Cortex of kidney (tissue), 1 donor: Measurements from ENCODE around the gene C12orf42.

ENCODE experiments used
- DNase-seq: peaks from one replicate; lab custom pipeline; 2025; lab: John Stamatoyannopoulos, UW

Gene C12orf42

GRCh38 chr12:103336940-103337339 is 158.8 kb downstream of the C12orf42 start:
- DNase-seq: no peak

DNA sequence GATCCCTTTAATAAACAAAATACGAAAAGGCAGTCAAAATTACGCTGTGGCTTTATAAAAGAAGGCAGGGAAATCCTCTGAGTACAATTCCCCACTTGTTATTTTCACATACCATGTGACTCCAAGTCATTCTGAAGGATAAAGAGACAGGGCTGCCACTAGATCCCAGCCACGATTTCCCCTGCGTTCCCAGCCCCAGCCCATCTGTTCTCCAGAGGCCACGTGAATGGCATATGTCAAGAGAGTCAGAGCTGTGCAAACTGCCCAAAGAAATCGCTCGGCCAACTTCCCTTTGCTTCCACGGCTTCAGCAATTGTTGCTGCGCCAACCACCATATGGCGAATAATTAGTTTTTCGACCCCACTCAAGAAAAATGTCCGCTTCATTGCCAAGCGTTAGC is 161.3 kb downstream of the C12orf42 start:
- DNase-seq: no peak

DNA sequence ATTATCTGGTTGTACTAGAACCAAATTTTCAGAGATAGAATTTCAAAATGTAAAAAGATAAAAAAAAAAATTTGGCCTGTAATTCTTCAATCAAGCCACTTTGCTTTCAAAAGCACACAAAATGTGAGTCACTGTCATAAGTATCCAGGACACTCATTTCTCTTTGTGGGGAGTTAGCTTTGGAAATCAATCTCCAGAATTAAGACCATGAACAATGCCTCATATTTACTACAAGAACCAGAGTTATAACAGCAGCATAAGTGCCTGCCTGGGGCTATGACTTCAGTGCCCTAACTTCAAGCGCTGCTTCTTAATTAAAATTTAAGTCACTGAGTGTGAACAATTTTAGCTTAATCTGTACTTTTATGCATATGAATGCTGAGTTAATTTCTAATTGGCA is 162.1 kb downstream of the C12orf42 start:
- no peak for DNase-seq

DNA sequence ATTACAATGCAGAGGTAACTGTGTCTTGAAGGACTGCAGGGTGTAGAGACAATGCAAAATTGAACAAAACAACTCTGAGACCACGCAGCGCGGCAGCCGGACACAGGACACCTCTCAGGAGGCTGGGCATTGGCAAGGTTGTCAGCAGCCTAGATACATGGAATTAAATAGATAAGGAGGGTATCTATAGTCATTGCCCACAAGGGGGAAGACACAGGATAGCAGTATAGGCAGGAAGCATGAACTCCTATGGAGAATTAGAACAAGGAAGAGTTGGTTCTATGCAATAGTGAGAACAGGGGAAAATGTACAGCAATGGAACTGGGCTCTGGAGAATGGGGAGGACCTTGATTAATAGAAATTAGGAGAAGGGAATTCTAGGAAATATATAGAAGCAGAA is 164.1 kb downstream of the C12orf42 start:
- no peak for DNase-seq

GRCh38 chr12:103330672-103331071 is 165.1 kb downstream of the C12orf42 start:
- DNase-seq: no peak

DNA sequence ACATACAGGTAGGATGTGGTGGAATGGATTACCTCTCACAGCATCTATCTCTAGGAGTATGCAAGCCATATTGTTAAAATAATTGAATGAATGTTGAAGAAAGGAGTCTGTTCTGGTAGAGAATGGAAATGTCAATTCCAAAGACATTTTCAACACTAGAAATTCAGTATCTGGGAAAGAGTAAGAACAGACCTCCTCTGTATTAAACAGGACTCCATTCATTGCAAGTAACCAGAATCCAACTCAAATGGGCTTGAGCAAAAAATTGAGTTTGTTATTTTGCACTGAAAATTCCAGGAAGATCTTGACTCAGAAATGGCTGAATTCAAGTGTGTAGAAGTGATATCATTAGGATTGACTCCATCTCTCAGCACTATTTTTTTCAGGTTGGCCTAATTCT is 168.1 kb downstream of the C12orf42 start:
- DNase-seq: no peak

DNA sequence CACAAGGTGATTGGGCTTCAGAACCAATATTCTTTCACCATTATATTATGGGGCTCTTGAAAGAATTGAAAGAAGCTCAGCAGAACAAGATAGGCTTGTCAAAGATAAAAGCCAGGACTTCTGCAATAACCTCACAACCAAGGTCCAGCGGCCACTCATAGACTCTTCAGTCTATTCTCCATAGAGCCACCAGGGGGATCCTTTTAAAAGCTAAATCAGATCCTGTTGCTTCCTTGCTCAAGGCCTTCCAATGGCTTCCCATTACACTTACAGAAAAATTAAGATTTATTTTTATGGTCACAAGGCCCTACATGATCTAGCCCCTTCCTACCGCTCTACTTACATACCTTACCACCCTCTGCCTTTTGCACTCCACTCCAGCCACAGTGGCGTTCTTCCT is 169.6 kb downstream of the C12orf42 start:
- DNase-seq: no peak

- no peak for DNase-seq
Observed at GRCh38 chr12:103318566-103318965, 177.2 kb downstream of the C12orf42 start.

- no peak for DNase-seq
Observed at GRCh38 chr12:103317220-103317619, 178.5 kb downstream of the C12orf42 start.

DNA sequence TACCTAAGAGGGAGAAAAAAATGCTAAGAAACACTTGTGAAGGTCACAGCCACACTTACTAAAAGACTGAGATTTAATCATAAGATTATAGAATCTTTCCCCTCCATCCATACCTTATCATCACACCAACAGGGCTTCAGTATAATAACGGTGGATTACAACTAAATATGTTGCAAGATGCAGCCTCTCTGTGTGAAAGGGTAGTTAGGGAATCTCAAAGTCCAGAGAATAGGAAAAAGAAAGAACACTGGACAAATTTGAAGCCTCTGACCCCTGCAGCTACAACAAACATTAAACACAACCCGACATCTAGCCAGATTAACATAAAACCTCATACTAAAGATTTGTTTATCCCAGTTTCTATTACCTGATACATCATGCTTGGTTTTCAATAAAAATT is 181.0 kb downstream of the C12orf42 start:
- DNase-seq: no peak

GRCh38 chr12:103313894-103314293 is 181.9 kb downstream of the C12orf42 start:
- no peak for DNase-seq

DNA sequence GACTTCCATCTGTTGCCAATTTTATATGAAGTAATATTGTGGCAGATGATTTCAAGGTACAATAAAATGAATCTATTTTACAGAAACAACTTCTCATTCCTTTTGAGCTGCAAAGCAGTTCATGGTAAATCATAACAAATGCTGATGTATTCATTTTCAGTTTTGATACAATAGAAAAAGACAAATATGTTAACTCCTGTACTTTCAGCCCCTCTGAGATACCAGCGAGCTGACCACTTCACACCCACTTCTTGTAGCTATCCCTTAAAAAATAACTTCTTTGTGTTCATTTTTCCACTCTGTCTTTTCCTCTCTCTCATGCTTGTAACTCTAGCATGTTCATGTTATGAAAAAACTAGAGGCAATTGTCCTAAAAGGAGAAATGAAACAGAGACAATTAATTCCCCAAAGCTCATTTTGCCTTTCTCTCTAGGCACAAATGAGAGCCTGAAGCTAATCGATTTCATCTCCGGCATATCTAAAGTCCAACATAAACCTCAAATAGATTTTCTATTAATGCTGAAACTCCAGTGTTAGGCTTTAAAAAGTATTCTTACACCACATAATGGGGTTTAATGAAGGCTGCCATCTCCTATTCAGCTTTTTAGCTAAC is 182.9 kb downstream of the C12orf42 start:
- no peak for DNase-seq

DNA sequence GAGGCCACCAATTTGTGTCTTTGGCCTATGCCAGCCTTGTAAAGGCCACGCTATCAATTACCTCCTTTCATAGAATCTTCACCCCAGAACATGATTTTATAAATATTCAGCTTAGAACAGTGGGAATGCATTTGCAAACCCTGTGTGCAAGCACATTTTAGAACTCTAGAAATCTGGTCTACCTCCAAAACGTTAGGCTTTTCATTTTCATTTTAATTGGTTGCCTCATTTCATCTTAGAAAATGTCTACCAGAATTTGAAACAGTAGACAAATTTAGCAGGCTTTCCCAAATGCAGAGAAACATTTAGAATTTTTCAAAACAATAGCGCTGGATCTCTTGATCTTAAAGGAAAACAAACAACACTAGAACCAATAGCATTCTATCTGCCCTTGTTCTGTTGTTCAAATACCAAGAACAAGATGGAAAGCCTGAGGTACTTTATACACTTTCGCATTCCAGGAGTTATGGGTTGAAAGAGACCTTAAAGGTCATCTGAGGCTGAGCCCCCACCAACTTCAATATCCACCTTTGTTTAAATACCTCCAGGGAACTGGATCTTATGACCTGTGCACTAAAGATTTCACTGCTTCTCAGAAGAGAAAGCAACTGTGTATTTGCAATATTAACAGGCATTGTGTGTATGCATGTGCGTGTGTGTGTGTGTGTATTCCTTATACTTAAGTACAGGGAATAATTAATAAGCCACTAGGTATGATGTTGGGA is 185.1 kb downstream of the C12orf42 start:
- DNase-seq: no peak

DNA sequence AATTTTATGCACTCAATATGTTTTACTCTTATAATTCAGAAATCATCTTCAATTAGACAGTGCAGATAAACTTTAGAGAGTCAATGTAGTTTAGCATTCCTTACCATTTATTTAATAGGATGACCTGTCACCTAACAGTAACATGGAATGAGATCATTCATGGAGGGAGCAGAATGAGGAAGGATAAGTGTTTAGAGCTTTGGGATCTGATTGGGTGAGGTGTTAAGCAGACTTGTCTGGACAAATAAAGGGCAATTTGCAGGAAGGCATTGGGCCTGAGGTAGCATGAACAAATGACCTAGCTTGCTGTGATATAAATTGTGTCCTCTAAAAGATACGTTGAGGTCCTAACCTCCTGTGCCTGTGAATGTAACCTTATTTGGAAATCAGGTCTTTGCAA is 187.4 kb downstream of the C12orf42 start:
- no peak for DNase-seq

DNA sequence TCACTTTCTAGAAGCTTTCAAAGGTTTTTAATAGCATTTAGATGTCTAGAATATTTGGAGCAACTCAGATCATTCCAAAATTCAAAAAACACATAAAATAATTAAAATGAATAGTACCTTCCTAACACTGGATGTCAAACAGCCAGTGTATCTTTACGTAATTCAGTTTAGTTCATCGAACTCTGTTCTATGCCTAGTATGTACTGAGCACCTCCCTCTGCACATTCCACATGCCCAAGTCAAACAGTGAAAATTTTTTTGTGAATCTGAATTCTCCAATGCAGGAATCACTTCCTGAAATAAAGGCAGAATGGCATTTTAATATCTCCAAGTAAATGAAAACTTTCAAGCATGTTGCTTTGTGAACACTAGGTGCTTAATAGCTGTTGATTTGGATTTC is 192.3 kb downstream of the C12orf42 start:
- DNase-seq: no peak

GRCh38 chr12:103301642-103302591 is 193.9 kb downstream of the C12orf42 start:
- no peak for DNase-seq

GRCh38 chr12:103288016-103288415 is 207.8 kb downstream of the C12orf42 start:
- no peak for DNase-seq

GRCh38 chr12:103282124-103282523 is 213.6 kb downstream of the C12orf42 start:
- DNase-seq: no peak

DNA sequence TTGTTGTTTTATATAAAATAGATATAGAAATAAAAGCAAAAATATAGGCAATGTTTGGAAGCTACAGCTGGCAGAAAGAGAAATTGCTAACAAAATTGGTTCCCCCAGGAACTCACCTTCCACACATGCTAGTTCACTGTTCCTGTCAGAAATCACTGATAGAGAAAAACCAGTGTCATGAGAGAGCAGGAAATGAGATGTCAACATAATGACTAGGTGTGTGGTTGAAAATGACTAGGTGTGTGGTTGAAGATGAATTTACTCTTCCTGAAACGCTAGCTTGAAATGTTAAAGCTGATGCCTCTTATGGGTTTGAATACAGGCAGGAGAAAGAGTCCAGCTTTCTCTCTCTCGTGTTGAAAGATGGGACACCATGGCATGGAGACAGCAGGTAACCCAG is 216.3 kb downstream of the C12orf42 start:
- no peak for DNase-seq

- DNase-seq: no peak
Observed at GRCh38 chr12:103278329-103278728, 217.4 kb downstream of the C12orf42 start.

DNA sequence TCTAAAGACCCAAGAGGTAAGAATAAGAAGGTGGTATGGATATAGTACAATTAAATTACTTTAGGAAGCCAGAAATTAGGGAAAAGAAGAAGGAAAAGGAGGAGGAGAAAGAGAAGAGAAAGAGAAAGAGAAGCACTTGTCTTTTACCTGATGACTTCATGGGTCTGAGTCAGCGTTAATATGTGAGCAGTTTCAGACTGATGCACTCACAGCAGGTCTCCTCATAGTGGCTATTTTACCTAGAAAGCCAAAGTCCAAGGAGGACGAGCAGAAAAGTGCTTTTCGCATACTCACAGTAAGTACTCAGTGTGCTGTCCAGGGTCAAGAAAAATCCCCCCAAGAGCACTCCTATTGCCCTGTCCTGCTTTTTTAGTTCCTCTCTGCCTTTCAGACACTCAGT is 222.1 kb downstream of the C12orf42 start:
- no peak for DNase-seq

DNA sequence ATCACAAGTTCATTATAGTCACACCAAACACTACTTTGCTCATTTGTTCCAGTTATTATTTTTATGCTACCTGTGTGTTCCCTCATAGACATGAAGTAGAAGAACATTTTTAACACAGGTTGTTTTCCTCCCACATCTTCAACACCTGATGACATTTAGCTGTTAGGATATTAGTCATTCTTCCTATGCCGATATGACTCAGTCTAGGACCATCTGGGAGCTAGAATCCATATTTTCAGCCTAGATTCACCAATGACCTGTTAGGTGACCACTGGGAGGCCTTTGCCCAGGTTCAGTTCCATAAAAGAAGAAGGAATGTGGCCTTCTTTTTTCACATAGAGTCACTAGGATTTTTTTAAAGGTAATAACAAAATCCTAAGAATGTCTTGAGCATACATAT is 222.8 kb downstream of the C12orf42 start:
- no peak for DNase-seq

DNA sequence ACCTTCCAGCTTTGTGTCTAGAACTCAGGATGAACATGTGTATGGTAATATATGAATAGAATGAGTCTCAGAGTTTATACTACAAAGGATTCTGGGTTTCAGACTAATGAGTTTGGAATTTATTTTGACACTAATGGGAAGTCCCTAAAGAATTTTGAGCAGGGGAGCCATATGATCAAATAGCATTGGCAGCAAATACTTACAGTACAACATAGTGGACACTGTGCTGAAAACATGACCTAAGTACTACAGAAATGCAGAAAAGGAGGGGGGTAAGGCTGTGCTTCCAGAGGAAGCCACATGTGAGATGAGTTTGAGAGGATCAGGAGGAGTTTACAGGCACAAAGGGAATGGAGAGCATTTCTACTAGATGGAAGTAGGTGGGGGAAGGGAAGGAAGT is 225.8 kb downstream of the C12orf42 start:
- DNase-seq: no peak
